Upper lobe of right lung (tissue), 1 donor: ENCODE data around the gene C7orf57. TPM values are rescaled to one million over a fixed set of nuclear protein-coding genes. Genes with fewer than 3 reads are reported as not detected.

Experiments
- ATAC-seq: fragments of 200-7000 bp; cut with Tn5 transposase; one replicate; pipeline ENCODE4 v1.9.1; 2020; ENCODE audit warnings: mild to moderate bottlenecking, moderate library complexity
- DNase-seq: peaks from one replicate; pipeline ENCODE4 v3.0.0-alpha.2; 2020
- H3K27ac ChIP-seq: fragments of 200-600 bp; one replicate; pipeline ENCODE4 v1.8.0; 2022
- H3K27me3 ChIP-seq: fragments of 200-600 bp; one replicate; pipeline ENCODE4 v1.8.0; 2022; ENCODE audit warnings: mild to moderate bottlenecking
- H3K36me3 ChIP-seq: fragments of 200-600 bp; one replicate; pipeline ENCODE4 v1.8.0; 2022
- H3K4me1 ChIP-seq: fragments of 200-600 bp; one replicate; pipeline ENCODE4 v1.8.0; 2022
- H3K4me3 ChIP-seq: fragments of 200-600 bp; one replicate; pipeline ENCODE4 v1.8.0; 2022; ENCODE audit warnings: mild to moderate bottlenecking
- H3K9me3 ChIP-seq: fragments of 200-600 bp; one replicate; pipeline ENCODE4 v1.8.0; 2022
- CTCF ChIP-seq: fragments of 200-600 bp; IDR thresholded peaks from one replicate; pipeline ENCODE4 v1.8.0; 2022; ENCODE audit warnings: antibody characterized with exemption
- intact Hi-C: fragments of 100-400 bp; cut with DNase I; formaldehyde crosslinking; loops from one replicate; pipeline ENCODE4 v1.11.0; 2022
- total RNA-seq: library from RNA; stranded (reverse); fragmentation: NEBNext Ultra II Directional; extraction: Animal tissue kit (Norgen Biotek cat#: 25700); gene quantifications from one replicate; pipeline ENCODE4 v1.2.1, GENCODE V29; 2021
- donor health status: DM: no; HTN: yes; CAD: no; lungs with severe emphysema.

Gene C7orf57
- total RNA-seq, 1 donor from 2014 or later: not detected

DNA sequence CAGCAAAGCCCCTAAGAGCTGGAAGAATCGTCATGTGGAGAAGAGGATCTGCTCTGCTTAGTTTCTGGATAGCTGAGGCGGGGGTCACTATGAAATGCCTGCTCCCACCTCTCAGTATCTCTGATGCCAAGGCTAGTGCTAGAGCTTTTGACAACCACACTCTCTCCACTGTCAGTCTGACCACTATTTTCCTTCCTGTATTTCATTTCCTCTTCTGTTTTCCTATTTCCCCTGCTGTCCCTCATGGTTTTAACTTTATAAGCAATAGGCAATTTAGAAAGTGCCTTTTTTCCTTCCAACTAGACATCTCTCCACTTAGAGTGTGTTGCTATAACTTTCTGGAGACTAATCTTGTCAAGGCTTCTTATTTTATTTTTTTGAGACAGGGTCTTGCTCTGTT, 23.6 kb downstream of the C7orf57 start:
- intact Hi-C loops: no loop called here
- Histone ChIP-seq H3K9me3 (peaks cover 5% of the 10 kb centered on the region), H3K36me3 (no peaks in the 10 kb centered on the region), H3K27me3 (no peaks in the 10 kb centered on the region), H3K27ac (no peak overlapping the region), H3K4me3 (no peak overlapping the region), H3K4me1 (no peaks in the 10 kb centered on the region)
- no peak for TF ChIP-seq CTCF
- DNase-seq (no peak), ATAC-seq (peak; percentile 54)

- no peaks in the 10 kb centered on the region for H3K36me3 ChIP-seq
- no peaks in the 10 kb centered on the region for H3K27me3 ChIP-seq
- TF ChIP-seq CTCF: no peak
- ATAC-seq: peak; percentile 34
- H3K27ac ChIP-seq: no peak overlapping the region
- DNase-seq: no peak
- intact Hi-C loops: no loop called here
- peaks cover 5% of the 10 kb centered on the region for H3K9me3 ChIP-seq
- H3K4me3 ChIP-seq: no peak overlapping the region
- no peaks in the 10 kb centered on the region for H3K4me1 ChIP-seq
These were observed 24.4 kb downstream of the C7orf57 start for GRCh38 chr7:48059706-48060105.

GRCh38 chr7:48063985-48064384, 28.6 kb downstream of the C7orf57 start:
- Histone ChIP-seq H3K9me3 (no peaks in the 10 kb centered on the region), H3K36me3 (no peaks in the 10 kb centered on the region), H3K27ac (no peak overlapping the region), H3K4me3 (no peak overlapping the region), H3K27me3 (no peaks in the 10 kb centered on the region), H3K4me1 (no peaks in the 10 kb centered on the region)
- TF ChIP-seq CTCF: no peak
- DNase-seq: no peak
- intact Hi-C loops: no loop called here
- no peak for ATAC-seq

DNA sequence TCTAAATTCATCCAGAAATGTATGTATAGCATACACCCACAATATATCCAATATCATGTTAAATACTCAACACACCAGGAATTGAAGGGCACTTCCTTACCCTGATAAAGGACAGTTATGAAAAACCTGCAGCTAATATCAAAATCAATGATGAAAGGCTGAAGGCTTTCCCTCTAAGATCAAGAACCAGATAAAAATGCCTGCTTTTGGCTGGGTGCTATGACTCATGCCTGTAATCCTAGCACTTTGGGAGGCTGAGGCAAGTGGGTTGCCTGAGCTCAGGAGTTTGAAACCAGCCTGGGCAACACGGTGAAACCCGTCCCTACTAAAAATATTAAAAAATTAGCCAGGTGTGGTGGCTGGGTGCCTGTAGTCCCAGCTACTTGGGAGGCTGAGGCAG, 32.1 kb downstream of the C7orf57 start:
- intact Hi-C loops: no loop called here
- no peak for TF ChIP-seq CTCF
- no peaks in the 10 kb centered on the region for H3K4me1 ChIP-seq
- DNase-seq (no peak), ATAC-seq (no peak)
- H3K27ac ChIP-seq: no peak overlapping the region
- H3K9me3 ChIP-seq: no peaks in the 10 kb centered on the region
- no peak overlapping the region for H3K4me3 ChIP-seq
- H3K36me3 ChIP-seq: no peaks in the 10 kb centered on the region
- H3K27me3 ChIP-seq: no peaks in the 10 kb centered on the region

DNA sequence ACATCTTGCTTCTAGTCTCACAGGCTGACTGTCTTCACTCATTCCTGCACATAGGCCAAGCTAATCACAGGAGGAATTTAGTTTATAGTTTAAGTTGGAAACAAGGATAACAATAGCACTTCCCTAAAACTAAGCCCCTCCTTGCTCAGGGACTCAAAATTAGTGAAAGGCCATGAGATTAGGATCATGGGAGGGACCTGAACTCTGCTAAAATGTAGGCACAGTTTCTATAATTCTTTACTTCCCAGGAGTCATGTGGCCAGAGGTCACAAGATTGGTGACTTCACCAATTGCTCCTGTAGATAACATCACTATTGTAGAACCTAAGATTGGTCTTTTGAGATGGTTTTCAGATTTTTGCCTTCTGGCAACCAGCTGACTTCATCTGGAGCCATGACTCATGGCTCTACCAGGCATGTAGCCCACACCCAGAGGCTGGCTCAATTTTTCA, 38.9 kb downstream of the C7orf57 start:
- intact Hi-C loops: no loop called here
- no peak for DNase-seq
- no peaks in the 10 kb centered on the region for H3K36me3 ChIP-seq
- H3K4me3 ChIP-seq: no peak overlapping the region
- H3K9me3 ChIP-seq: no peaks in the 10 kb centered on the region
- H3K4me1 ChIP-seq: no peaks in the 10 kb centered on the region
- no peak overlapping the region for H3K27ac ChIP-seq
- TF ChIP-seq CTCF: no peak
- no peaks in the 10 kb centered on the region for H3K27me3 ChIP-seq
- ATAC-seq: peak; percentile 59

GRCh38 chr7:48077423-48077822, 42.1 kb downstream of the C7orf57 start:
- no peak overlapping the region for H3K27ac ChIP-seq
- ATAC-seq: no peak
- no peak overlapping the region for H3K4me3 ChIP-seq
- no peak for DNase-seq
- H3K36me3 ChIP-seq: no peaks in the 10 kb centered on the region
- no peaks in the 10 kb centered on the region for H3K4me1 ChIP-seq
- no peaks in the 10 kb centered on the region for H3K9me3 ChIP-seq
- intact Hi-C loops: no loop called here
- TF ChIP-seq CTCF: no peak
- no peaks in the 10 kb centered on the region for H3K27me3 ChIP-seq
